NCI-H524 treated with DMSO at 0.1 percent for 48 hours (cell line): ENCODE data around the gene ANXA11.
"Not testable (repeated sequence)": the region's sequence is repeated elsewhere in the genome, so short reads cannot be mapped to it uniquely, and the experiment has no call there.

Experiments used
- DNase-seq: peaks from one replicate; lab custom pipeline; 2025; lab: John Stamatoyannopoulos, UW

ANXA11 gene

DNA sequence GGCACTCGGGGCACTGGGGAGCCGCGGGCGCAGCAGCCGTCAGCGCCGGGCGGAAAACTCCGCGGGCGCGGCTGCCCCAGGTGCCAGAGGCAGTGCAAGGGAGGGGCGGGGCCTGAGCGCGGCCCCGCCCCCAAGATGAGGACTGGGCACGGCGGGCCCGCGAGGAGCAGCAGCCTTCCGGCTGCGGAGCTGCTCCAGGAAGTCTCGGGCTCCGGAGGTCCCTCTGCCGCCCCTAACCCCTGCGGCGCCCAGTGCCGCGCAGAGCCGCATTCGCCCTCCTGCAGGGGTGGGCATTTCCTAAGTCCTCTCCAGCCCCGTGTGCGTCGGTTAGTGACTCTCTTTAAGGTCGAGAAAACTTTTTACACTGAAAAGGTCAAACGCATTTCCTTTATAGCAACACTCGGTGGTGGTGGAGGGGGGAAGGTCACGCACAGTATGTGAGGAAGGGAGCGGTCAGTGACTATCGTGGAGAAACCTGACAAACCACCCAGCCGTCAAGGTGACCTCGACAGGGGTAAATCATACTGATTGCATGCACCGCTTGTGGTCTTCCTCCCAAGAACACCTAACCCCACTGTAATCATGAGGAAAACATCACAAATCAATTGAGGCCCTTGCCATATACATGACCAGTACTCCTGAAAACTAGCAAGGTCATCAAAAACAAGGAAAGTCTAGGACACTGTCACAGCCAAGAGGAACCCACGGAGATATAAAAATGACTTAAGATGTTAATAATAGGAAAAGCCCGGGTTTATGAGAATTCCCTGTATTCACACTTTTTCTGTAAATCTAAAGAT is at the start of gene ANXA11:
Gene ANXA11, minus strand, starts transcription at position 61 of the 800 bp plus-strand sequence. CDS start 32,676 bp downstream, outside the sequence.
- peak; percentile 3 for DNase-seq

DNA sequence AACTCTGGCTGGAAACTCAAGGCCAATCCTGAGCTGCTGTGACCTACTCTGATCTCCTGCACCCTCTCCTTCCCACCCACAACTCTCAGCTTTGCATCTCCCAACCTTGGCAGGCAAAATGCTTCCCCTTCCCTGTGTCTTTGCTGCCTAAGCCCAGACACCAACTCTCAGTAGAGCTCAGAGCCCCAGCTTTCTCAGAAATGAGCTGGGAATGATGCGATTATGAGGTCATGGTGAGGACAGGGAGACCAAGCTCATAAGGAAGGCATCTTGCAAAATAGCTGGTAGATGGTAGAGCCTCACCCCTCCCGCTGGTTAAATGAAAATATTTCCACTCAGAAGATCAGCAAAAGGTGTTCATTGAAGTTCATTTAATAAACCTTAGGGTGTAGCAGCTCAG is 49.4 kb upstream of the ANXA11 start:
- not testable (repeated sequence) for DNase-seq

DNA sequence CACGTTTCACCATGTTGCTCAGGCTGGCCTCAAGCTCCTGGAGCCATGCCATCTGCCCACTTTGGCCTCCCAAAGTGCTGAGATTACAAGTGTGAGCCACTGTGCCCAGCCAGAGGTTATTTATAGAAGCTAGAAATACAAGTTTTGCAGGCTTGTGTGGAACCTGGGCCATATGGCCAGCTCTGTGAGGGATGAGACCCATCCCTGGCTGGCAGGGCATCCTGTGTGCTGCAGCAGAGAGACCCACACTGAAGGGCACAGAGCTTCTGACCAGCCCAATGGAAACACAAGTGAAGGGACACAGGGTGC is 48.6 kb upstream of the ANXA11 start:
- DNase-seq, result not testable (repeated sequence)

DNA sequence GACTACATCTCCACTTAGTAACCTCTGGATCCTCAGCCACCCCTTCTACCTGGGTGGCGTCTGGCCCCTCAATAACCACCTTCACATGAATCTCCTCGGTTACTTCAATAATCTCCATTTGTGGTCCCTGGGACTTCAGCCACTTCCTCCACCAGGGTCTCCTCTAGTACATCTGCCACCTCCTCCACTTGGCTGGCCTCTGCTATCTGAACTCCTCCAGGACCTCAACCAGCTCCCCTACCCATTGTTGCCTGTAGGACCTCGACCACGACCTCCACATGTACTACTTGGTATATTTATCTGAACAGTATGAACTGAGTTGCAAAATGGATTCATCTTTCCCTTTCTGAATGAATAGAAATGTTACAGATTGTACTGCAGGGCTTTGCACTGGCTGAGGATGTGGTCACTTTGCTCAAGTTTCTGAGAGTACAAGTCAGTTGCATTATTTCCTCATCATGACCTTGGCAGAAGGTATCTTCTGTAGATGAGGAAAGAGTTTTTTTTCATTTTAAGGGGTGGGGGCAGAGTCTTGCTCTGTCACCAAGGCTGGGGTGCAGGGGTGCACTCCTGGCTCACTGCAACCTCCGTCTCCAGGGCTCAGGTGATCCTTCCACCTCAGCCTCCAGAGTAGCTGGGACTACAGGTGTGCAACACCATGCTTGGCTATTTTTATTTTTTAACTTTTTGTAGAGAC is 48.1 kb upstream of the ANXA11 start:
- no peak for DNase-seq

DNA sequence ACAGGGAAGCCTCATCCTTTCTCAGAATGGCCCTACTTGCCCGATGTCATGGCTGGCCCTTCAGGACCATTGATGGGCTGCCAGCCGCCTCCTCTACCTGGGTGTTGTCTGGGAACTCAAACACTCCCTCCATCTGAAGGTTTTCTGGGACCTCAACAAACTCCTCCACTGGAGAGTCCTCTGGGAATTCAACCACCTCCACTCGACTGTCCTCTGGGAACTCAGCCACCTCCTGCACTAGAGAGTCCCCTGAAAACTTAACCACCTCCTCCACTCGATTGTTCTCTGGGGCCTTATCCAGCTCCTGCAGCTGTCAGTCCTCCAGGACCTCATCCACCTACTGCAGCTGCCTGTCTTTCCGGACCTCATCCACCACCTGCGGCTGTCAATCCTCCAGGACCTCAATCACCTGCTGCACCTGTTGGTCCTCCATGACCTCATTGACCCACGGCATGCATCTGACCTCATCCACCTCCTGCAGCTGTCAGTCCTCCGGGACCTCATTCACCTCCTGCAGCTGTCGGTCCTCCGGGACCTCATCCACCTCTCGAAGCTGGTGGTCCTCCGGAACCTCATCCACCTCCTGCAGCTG is 47.1 kb upstream of the ANXA11 start:
- DNase-seq, result no peak

DNA sequence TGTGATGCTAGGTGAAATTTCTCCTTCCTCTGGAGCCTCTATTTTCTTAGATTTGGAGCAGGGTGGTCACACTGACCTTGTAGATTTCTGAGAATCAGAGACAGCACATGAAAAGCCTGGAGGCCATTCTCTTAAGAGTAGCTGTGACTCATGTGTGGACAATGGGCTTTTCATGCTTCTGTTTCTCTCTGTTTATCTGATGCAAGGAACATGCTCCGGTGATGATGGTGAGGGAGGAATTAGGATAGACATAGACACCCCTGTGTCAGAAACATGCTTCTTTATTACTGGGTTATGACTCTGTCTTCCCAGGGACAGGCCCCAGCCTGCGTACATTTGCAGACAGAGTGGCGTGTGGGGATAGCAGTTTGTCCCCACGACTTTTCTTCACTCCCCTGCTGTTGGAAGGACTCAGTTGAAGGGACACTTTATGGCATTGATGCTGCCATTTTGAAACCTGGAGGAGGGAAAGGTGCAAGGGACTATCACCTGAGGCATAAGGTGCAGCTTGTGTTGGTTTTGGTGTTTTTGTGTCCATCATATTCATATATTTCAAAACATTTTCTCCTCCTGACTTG is 46.5 kb upstream of the ANXA11 start:
- not testable (repeated sequence) for DNase-seq

DNA sequence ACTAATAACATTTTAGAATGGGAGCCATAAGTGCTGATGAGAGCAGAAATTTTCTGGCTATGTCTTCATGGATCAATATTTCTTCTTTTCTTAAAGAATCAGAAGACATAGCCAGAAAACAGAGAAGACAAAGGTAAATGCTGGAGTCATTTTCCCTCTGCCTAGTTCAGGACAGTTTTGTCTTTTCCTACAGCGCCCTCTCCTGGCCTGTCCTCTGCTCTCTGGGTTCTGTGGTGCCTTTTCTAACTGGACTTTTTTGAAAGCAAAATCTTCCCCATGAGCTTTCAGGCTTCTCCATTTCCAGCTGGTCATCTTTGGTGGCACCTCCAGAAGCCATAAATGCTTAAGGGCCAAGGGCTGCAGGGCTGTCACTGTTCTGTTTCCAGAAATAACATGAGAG is 45.1 kb upstream of the ANXA11 start:
- DNase-seq, result not testable (repeated sequence)

DNA sequence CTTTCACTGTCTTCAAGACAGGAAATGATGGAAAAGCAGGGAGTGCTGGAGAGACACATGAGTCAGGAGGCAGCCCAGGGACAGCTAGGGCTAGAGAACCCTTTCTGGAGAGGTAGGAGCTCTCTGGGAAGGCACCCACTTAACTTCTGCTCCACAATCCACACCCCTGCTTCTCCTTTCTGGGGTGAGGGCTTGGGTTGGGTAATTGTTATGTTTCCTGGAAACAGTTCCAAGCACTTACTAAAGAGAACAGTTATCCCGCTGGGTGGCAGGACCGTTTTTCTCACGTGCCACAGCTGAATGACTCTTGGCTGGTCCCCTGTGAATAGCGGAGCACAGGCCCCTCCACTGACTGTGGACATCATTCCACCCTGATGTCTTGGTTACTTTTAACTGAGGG is 44.6 kb upstream of the ANXA11 start:
- DNase-seq, result not testable (repeated sequence)

DNA sequence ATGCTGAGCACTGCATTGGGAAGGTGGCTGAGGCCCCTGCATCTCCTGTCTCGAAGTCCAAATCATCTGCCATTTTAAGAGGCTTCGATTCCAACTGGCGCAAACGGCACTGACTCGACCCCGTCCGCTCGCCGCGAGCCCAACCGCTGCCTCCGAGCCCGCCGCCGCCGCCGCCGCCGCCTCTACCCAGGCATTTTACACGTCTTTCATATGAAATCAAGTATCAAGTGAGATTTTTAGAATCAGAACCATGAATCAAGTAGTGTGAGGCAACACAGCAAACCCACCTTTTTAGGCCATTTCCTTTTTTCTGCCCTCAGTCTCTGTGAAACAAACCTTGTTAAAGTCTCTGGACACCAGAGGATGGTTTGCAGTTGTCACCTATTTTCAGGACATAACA is 42.3 kb upstream of the ANXA11 start:
- DNase-seq, result not testable (repeated sequence)

DNA sequence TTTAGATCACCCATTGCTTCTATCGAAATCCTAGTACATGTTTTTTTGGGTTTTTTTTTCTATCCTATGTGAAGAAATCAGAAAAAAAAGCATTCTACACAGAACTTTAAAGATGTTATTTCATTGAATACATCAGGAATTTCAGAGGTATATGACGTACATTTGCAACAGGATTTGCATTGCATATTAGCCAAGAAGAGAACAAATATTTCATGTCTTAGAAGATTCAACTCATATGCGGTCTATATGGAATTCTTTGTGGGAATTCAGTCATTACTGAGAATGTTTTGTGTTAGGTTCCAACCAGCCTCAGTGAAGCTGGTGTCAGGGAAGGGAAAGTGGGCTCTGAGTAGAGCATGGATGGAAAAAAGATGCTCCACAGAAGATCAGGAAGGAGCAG is 39.0 kb upstream of the ANXA11 start:
- not testable (repeated sequence) for DNase-seq

DNA sequence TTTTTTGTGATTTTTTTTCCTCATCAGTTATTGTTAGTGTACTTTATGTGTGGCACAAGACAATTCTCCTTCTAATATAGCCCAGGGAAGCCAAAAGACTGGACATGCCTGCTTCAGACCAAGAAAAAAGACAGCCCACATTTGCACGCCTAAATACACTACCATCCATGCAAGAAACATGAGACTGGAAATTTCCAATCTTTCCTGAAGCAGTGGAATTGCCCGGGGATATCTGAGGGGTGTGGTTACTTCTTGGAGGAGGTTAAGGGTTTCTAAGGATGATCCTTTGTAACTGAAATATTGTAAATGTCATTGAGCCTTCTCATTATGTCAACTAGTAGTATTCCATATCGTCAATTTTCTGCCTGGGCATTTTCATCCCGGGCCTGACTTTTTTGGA is 37.0 kb upstream of the ANXA11 start:
- DNase-seq, result not testable (repeated sequence)

DNA sequence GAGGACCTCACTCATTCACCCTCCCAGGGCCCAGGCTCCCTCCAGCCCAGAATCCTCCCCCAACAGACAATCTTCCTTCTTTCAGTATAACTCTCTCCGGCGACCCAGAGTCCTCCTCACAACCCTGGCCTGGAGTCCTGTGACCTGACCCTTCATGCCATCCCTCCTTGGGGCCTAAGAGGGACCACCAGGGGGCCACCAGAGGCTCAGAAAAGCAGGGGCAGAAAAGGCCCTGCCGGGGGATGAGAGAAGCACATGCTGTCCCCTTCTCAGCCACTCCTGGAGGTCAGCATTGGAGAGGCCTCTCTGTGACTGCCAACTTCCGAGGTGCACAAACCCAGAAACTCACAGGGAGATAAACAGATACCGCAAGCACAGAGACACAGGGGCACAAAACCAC is 31.1 kb upstream of the ANXA11 start:
- not testable (repeated sequence) for DNase-seq

DNA sequence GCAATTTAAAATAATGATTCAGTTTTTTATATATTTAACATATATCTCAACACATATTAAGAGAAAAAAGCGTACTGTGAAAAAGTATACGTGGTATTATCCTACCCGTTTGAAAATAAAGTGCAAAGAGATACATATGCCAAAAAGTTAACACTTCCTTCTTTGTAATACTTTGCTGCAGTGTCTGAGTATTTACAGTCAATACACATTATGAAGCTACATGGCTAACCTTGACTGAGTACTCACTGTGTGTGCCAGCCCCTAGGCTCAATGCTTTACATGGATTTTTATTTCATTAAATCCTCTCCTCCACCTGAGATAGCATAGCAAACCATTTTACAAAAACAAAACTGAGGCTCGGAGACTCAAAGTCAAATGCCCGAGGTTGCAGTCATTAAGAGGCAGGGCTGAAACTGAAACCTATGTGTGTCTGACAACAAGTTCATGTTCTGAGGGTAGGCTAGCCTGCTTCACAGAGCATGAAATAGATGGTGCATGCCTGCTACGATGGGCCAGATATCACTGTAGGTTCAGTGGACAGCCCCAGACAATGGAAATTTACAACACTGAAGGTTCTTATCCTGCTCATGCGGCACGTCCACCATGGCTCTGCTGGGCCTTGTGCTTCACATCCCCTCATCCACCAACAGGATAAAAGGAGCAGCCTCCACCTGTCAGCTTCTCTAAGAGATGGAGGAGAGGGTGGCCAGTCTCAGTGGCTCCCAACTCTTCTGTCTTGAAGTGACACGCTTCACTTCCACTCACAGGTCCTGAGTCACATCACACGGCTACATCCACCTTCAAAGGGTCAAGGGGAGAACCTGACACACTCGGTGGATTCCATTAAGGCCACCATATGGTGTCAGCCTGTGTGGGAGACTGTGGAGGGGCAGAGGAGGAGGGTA is 29.2 kb upstream of the ANXA11 start:
- DNase-seq, result not testable (repeated sequence)

DNA sequence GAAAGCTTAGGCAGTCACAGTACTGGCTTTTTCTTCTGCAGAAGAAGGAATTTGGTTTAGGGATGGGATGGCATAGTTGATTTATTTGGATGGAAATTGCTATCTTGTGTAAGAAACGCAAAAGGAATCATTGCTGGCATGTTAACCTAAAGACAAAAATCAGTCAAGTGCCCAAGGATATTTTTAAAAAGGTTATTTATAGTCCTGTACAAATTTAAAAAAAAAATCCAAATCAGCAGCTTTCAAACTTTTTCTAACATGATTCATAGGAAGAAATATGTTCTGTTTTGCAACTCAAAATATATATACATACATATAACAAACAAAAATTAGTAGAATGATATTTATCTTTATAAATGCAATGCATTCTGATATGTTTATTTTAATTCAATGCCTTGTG is 28.5 kb upstream of the ANXA11 start:
- DNase-seq, result not testable (repeated sequence)

DNA sequence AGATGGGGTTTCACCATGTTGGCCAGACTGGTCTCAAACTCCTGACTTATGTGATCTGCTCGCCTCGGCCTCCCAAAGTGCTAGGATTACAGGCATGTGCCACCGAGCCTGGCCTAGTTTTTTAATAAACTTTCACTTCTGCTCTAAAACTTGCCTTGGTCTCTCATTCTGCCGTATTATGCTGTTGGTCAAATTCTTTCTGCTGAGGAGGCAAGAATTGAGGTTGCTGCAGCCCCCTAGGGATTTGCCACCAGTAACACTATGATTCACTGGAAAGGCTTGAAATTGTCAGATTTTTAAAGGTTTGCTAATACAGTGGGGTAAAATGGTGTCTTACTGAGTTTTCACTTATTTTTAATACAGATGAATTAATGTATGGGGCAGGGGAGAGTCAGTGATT is 21.4 kb upstream of the ANXA11 start:
- not testable (repeated sequence) for DNase-seq

DNA sequence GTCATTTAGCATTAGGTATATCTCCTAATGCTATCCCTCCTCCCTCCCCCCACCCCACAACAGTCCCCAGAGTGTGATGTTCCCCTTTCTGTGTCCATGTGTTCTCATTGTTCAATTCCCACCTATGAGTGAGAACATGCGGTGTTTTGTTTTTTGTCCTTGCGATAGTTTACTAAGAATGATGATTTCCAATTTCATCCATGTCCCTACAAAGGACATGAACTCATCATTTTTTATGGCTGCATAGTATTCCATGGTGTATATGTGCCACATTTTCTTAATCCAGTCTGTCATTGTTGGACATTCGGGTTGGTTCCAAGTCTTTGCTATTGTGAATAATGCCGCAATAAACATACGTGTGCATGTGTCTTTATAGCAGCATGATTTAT is 17.7 kb upstream of the ANXA11 start:
- DNase-seq, result not testable (repeated sequence)

DNA sequence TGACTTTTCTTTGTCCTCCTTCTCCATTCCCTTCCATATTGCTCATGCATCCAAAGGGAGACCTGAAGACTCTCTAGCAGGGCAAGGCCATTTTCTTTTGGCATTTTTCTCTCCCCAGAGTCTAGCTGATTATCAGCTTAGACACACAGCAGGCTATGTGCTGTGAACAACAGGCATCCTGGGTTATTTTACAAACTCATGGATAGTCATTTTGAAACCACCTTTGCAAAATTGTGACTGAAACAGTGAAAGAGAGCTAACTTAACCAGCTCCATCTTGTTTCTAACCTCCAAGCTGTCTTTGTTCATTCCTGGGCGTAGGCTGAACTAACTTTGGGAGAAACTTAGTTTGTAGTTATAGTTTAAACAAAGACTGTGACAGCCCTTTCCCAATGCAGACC is 13.5 kb upstream of the ANXA11 start:
- not testable (repeated sequence) for DNase-seq

DNA sequence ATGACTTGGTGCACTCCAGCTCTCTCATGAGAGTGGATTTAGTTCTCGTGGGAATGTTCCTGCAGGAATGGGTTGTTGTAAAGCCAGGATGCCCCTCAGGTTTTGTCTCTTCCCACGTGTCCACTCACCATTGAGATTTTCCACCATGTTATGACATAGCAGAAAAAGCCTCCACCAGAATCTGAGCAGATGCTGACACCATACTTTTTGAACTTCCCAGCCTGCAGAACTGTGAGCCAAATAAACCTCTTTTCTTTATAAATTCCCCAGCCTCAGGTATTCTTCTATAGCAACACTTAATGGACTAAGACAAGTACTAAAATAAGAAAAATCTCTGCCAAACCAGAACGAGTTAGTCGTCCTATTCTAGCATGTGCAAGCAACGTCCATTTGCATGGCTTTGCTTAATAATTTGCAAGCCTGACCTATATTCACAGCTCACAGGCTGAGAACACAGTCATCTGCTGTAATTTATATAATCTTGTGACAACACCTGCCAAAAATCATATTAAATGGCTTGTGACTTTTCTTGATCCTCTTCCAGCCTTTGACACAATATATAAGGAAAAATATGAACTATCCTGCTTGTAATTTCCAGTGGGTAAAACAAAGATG is 9.1 kb upstream of the ANXA11 start:
- not testable (repeated sequence) for DNase-seq

DNA sequence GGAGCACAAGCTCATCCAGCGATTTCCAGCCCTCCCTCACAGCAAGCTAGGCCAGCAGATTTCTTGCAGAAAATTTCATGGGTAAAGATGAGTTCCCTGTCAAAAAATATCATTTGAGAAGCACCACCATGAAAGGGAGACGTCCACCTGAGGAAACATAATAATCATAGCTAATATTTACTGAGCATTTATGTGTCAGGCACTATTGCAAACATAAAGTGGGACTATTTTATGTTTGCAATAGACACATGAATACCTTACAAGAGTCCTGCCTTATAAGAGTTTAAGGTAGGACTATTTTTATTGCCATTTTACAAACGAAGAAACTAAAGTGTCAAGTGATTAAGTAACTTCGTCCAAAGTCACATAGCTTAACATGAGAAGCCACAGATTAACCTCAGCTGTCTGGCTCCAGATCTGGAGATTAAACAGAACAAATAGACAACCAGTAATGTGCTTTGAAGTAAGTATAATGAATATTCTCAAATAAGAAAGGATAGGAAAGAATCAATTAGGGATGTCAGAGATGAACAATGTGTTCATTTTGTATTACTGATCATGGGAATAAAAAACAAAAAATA is 7.3 kb upstream of the ANXA11 start:
- not testable (repeated sequence) for DNase-seq

DNA sequence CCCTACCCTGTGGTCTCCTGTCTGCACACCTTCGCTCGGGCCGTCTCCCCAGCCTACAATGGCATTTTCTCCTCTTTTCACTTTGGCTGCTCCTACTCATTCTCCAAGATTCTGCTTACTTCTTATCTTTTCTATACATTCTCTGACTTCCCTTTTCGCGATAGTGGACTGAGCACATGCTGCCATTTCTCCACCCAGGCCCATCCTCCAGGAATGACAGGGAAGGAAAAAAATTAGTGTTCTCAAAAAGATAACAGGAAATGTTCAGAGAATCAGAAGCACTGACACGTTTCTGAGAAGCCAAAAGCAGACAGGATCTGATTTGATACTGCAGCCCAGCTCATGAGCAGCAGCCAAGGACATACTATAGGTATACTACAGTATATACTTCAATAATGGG is 6.4 kb upstream of the ANXA11 start:
- DNase-seq, result no peak

DNA sequence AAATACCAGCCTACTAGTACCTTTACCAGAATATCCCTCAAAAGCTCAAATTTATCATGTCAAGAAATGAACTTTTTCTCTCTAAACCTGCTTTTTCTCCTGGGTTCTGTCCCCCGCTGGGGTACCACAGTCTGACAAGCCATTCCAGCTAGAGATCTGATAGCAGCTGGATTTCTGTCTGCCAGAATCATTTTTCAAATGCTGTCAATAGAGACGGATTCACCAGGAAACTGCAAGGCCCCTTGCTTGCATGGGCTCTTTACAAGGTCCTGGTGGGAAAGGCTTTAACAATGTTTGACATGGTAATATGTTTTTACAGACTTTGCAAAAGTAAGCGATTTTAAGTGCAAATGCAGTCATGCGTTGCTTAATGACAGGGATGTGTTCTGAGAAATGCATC is 4.9 kb upstream of the ANXA11 start:
- DNase-seq, result no peak
